ENCODE measurements around the gene CCR9. TPM values are rescaled to one million over a fixed set of nuclear protein-coding genes. Genes with fewer than 3 reads are reported as not detected.

The CCR9 gene, protein sequence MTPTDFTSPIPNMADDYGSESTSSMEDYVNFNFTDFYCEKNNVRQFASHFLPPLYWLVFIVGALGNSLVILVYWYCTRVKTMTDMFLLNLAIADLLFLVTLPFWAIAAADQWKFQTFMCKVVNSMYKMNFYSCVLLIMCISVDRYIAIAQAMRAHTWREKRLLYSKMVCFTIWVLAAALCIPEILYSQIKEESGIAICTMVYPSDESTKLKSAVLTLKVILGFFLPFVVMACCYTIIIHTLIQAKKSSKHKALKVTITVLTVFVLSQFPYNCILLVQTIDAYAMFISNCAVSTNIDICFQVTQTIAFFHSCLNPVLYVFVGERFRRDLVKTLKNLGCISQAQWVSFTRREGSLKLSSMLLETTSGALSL
- total RNA-seq (not detected), polyA plus RNA-seq (under 1 TPM in 1 of 3 donors, not detected in 2; 0.55 TPM)

DNA sequence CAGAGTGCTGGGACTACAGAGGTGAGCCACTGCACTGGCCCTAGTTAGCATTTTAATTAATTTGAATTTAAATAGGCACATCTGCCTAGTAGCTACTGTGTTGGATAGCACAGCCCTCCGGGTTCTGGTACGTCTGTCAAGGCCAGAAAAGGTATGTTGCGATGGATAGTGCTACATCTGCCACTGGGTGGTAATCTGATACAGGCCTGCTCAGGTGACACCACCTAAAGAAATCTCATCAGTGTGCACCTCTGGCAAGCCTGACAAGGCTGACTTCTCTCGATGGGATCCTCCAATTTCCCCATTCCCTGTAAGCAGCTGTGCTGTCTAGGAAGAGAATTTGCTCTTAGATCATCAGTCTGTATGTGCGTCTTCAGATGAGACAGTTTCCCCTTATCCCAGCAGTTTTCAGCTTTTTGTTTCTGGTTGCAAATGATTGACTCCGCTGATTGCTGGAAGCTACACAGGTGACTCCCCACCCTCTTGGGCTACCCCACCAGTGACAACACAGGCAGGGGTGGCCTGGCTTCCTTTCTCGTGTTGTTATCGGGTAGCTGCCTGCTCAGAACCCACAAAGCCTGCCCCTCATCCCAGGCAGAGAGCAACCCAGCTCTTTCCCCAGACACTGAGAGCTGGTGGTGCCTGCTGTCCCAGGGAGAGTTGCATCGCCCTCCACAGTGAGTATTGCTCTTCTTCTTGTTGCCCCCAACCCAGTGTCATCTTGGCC is at the start of gene CCR9:
TSS of gene CCR9 (plus strand) at position 565 of the 727 bp plus-strand sequence. CDS start 8,391 bp downstream, outside the sequence.
- 78 to 91% methylated on average over 9 of the region's 9 CpGs for WGBS, 2 donors
- intact Hi-C loops (cut with DNase I): no loop called here

DNA sequence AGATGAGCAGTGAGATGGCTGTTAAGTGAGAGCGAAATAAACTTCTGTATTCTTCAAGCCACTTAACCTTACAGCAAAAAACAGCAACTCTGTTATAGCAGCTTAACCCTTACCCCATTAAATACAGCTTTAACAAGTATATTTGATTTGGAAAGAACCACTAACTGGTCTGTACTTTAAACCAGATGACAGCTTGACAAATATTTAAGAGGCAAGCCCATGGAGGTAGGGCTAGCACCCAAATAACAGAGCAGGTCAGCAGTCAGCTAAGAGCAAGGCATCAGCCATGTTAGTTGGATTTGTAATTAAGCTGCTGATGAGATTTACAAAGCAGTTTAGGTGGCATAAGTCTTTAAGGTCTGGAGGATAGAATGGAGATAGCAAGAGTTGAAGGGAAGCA is 47.9 kb upstream of the CCR9 start:
- no peak for DNase-seq
- H3K4me3 ChIP-seq: no peak overlapping the region
- TF ChIP-seq, protein P1, sequence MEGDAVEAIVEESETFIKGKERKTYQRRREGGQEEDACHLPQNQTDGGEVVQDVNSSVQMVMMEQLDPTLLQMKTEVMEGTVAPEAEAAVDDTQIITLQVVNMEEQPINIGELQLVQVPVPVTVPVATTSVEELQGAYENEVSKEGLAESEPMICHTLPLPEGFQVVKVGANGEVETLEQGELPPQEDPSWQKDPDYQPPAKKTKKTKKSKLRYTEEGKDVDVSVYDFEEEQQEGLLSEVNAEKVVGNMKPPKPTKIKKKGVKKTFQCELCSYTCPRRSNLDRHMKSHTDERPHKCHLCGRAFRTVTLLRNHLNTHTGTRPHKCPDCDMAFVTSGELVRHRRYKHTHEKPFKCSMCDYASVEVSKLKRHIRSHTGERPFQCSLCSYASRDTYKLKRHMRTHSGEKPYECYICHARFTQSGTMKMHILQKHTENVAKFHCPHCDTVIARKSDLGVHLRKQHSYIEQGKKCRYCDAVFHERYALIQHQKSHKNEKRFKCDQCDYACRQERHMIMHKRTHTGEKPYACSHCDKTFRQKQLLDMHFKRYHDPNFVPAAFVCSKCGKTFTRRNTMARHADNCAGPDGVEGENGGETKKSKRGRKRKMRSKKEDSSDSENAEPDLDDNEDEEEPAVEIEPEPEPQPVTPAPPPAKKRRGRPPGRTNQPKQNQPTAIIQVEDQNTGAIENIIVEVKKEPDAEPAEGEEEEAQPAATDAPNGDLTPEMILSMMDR (IDR thresholded peaks at IDR 0.05): no peak
- TF ChIP-seq POLR2A (IDR thresholded peaks at IDR 0.05) (no peak), POLR2AphosphoS5 (IDR thresholded peaks at IDR 0.05) (no peak), EP300 (IDR thresholded peaks at IDR 0.05) (no peak)
- H3K27ac ChIP-seq: no peak overlapping the region
- 90 to 97% methylated on average over 1 of the region's 1 CpG for WGBS, 2 donors
- no peaks in the 10 kb centered on the region for H3K27me3 ChIP-seq
- intact Hi-C loops (cut with DNase I): no loop called here
- H3K36me3 ChIP-seq: peaks cover 0 to 30% (median 11%) of the 10 kb centered on the region in 4 donors
- H3K4me1 ChIP-seq: peaks cover 0 to 11% (median 11%) of the 10 kb centered on the region in 4 donors
- H3K9me3 ChIP-seq: no peaks in the 10 kb centered on the region

More for the DNA sequence above, at the start of gene CCR9:
- Histone ChIP-seq H3K9me3 (no peaks in the 10 kb centered on the region), H3K36me3 (no peaks in the 10 kb centered on the region), H3K4me1 (no peaks in the 10 kb centered on the region), H3K4me3 (no peak within 1 kb of the TSS), H3K27ac (no peak within 1 kb of the TSS), H3K27me3 (no peaks in the 10 kb centered on the region)
- TF ChIP-seq, protein P1 (IDR thresholded peaks at IDR 0.05): no peak
- TF ChIP-seq EP300 (IDR thresholded peaks at IDR 0.05): no peak
- TF ChIP-seq POLR2A (IDR thresholded peaks at IDR 0.05): no peak
- no peak for TF ChIP-seq POLR2AphosphoS5 (IDR thresholded peaks at IDR 0.05)
- DNase-seq: no peak

DNA sequence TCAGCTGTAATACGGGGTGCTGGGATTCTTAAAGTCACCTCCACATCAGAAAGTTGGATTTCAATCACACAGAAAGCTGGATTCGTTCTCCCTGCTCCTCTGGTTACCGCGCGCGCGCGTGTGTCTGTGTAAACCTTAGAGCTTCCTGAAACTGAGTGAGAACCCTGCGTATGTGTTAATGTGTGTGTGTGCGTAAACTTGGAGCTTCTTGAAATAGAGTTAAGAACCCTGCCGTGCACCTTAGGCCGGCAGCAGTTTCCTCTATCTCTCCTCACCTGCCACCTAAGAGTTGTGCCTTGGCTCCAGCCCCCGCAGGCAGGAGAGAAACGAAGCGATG is 45.0 kb upstream of the CCR9 start:
- no peak for DNase-seq
- Histone ChIP-seq H3K4me3 (peak overlapping the region; percentile 68 to 86 (median 70)), H3K36me3 (peaks cover 0 to 5% (median 0%) of the 10 kb centered on the region in 4 donors), H3K27me3 (no peaks in the 10 kb centered on the region), H3K4me1 (peaks cover 0 to 11% (median 11%) of the 10 kb centered on the region in 4 donors), H3K27ac (peak overlapping the region; percentile 48 to 77 (median 64)), H3K9me3 (no peaks in the 10 kb centered on the region)
- intact Hi-C loops (cut with DNase I): loop anchor here (5.0 kb wide), 2 partner anchors 79 to 236 kb away; no protein-coding TSS in a partner anchor
- TF ChIP-seq, protein P1 (IDR thresholded peaks at IDR 0.05): no peak
- no peak for TF ChIP-seq EP300 (IDR thresholded peaks at IDR 0.05)
- no peak for TF ChIP-seq POLR2AphosphoS5 (IDR thresholded peaks at IDR 0.05)
- no peak for TF ChIP-seq POLR2A (IDR thresholded peaks at IDR 0.05)
- WGBS, 2 donors: 0 to 1% methylated on average over 15 of the region's 15 CpGs

DNA sequence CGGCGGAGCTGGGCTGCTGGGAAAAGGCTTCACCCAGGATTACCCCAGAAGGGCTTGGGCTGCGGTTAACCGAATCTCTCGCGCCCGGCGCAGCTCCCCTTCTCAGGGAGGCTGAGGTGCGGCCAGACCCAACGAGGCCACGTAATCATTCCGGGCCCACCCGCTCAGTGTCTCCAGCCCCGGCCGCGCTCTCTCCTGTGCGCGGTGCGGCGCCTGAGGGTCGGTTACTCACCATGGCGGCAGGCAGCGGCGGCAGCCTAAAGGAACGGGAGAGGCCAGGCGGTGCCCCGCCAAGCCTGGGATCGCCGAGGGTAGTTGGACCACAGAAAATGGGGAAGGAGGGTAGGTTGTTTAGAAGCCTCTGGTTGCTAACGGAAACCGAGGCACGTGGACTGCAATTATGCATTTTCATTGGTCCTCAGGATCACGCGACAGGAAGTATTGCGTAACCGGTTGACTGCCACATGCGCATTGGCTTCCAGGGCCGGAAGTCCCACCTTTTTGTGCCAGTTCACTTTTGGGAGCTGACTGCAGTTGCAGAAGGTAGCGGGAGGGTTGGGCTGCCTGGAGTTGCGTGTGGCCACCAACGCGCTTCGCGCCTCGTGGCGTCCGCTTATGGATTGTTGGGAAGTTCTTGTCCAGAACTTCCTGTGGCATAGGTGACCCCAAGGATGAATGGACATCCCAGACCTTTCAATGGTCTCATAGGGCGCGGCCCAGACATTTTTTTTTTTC is 44.4 kb upstream of the CCR9 start, which contains the start of gene LZTFL1:
TSS of gene LZTFL1 (minus strand) at position 363 of the 735 bp plus-strand sequence. CDS start at position 235, 128 bp downstream.
- intact Hi-C loops (cut with DNase I): loop anchor here (5.0 kb wide), 2 partner anchors 80 to 235 kb away; no protein-coding TSS in a partner anchor
- no peaks in the 10 kb centered on the region for H3K9me3 ChIP-seq
- peaks cover 0 to 11% (median 11%) of the 10 kb centered on the region in 4 donors for H3K4me1 ChIP-seq
- peak within 1 kb of the TSS; percentile 68 to 86 (median 70) for H3K4me3 ChIP-seq
- no peaks in the 10 kb centered on the region for H3K36me3 ChIP-seq
- H3K27ac ChIP-seq: peak within 1 kb of the TSS; percentile 48 to 77 (median 64)
- TF ChIP-seq POLR2A (IDR thresholded peaks at IDR 0.05) (no peak), POLR2AphosphoS5 (IDR thresholded peaks at IDR 0.05) (peak in 3 of 4 donors; percentile 15 to 72 (median 56)), EP300 (IDR thresholded peaks at IDR 0.05) (no peak)
- TF ChIP-seq, protein P1 (IDR thresholded peaks at IDR 0.05): no peak
- no peaks in the 10 kb centered on the region for H3K27me3 ChIP-seq
- WGBS, 2 donors: 2 to 3% methylated on average over 49 of the region's 49 CpGs
- peak; percentile 97 for DNase-seq
